ENCODE measurements around the gene SOX18. TPM values are rescaled to one million over a fixed set of nuclear protein-coding genes. Genes with fewer than 3 reads are reported as not detected.

Gene SOX18
- total and polyA plus RNA-seq, 2 of the 13 experiments (the other 11 are each of a cell fraction or from before 2014, with no cell fraction given), result 1.6 to 1.9 TPM

- TF ChIP-seq TRAFD1 (CRISPR knock-in tag; IDR thresholded peaks at IDR 0.05; ENCODE audit: borderline replicate concordance) (no peak), FOXC1 (CRISPR knock-in tag; IDR thresholded peaks at IDR 0.05; ENCODE audit: borderline replicate concordance) (peak; percentile 32; the same call in 1 of the 2 replicates), ELF4 (CRISPR knock-in tag; IDR thresholded peaks at IDR 0.05; ENCODE audit: borderline replicate concordance) (no peak; the same call in 1 of the 2 replicates), ARID5B (CRISPR knock-in tag; IDR thresholded peaks at IDR 0.05) (peak; percentile 71; the same call in 1 of the 2 replicates), MAF1 (CRISPR knock-in tag; IDR thresholded peaks at IDR 0.05; ENCODE audit: borderline replicate concordance) (no peak; the same call in 1 of the 2 replicates), HNRNPLL (IDR thresholded peaks at IDR 0.05; ENCODE audit: low read depth, low read length, poor library complexity, severe bottlenecking) (peak; percentile 67), ZNF616 (CRISPR knock-in tag; IDR thresholded peaks at IDR 0.05; ENCODE audit: low read depth) (no peak; the same call in 1 of the 2 replicates), IKZF1 (IDR thresholded peaks at IDR 0.05) (no peak), ZNF552 (CRISPR knock-in tag; IDR thresholded peaks at IDR 0.05; ENCODE audit: borderline replicate concordance) (peak; percentile 46; the same call in 1 of the 2 replicates), CBFB (CRISPR knock-in tag; IDR thresholded peaks at IDR 0.05) (peak; percentile 82), ZNF12 (CRISPR knock-in tag; IDR thresholded peaks at IDR 0.05) (0 out of 2 replicates have a peak, but pooled peaks have one; percentile 13), MAX (IDR thresholded peaks at IDR 0.05) (peak; percentile 77), SMC3 (IDR thresholded peaks at IDR 0.05; ENCODE audit: low read length) (no peak), ZNF749 (CRISPR knock-in tag; IDR thresholded peaks at IDR 0.05; ENCODE audit: borderline replicate concordance) (peak; percentile 57; the same call in 1 of the 2 replicates), ZNF44 (CRISPR knock-in tag; IDR thresholded peaks at IDR 0.05) (no peak), ZNF282 (IDR thresholded peaks at IDR 0.05; ENCODE audit: partially characterized antibody) (no peak), HOMEZ (CRISPR knock-in tag; IDR thresholded peaks at IDR 0.05; ENCODE audit: low read depth) (no peak), EP300 (IDR thresholded peaks at IDR 0.05; ENCODE audit: low read depth in 2 of 2, low read length in 2 of 2) (peak in 1 of 2 experiments; percentile 44; a peak in 2 of 4 replicates), EP300 (CRISPR knock-in tag; IDR thresholded peaks at IDR 0.05; ENCODE audit: borderline replicate concordance) (peak; percentile 80), ZNF720 (CRISPR knock-in tag; IDR thresholded peaks at IDR 0.05) (no peak; the same call in 1 of the 2 replicates)
These were observed 6.6 kb upstream of the SOX18 start (continued) for GRCh38 chr20:64055893-64056638.

Measured in HepG2 (cell line).